Mesenchymal stem cell (in vitro differentiated cells and primary cell): ENCODE results near the gene GPR75.
"Not testable (repeated sequence)": the region's sequence is repeated elsewhere in the genome, so short reads cannot be mapped to it uniquely, and the experiment has no call there.

ENCODE experiments used
- DNase-seq: peaks from one replicate; pipeline ENCODE4 v3.0.0-alpha.2; 2013
- H2AFZ ChIP-seq: one replicate; pipeline ENCODE4 v1.6.1; 2013; ENCODE audit warnings: low read depth, mild to moderate bottlenecking, control low read depth, inconsistent platforms, low read length, moderate library complexity
- H2AK5ac ChIP-seq: 2 replicates; pipeline ENCODE4 v1.6.1; 2013; ENCODE audit warnings: low read length, moderate library complexity, mild to moderate bottlenecking, inconsistent platforms; ENCODE audit not compliant: severe bottlenecking
- H2BK120ac ChIP-seq: one replicate; pipeline ENCODE4 v1.6.1; 2013; ENCODE audit warnings: low read depth, mild to moderate bottlenecking, inconsistent platforms, low read length, moderate library complexity
- H2BK12ac ChIP-seq, 2 experiments: one replicate each; pipeline ENCODE4 v1.6.1; 2013; ENCODE audit warnings: inconsistent platforms in 2 of 2, low read length in 2 of 2, mild to moderate bottlenecking in 2 of 2, moderate library complexity in 2 of 2, control low read depth in 1 of 2
- H2BK15ac ChIP-seq: one replicate; pipeline ENCODE4 v1.6.1; 2013; ENCODE audit warnings: mild to moderate bottlenecking, low read depth, inconsistent platforms; ENCODE audit not compliant: poor library complexity, severe bottlenecking
- H2BK5ac ChIP-seq: 2 replicates; pipeline ENCODE4 v1.6.1; 2013; ENCODE audit warnings: low read depth, mild to moderate bottlenecking, low read length, control low read depth, inconsistent platforms; ENCODE audit not compliant: poor library complexity, severe bottlenecking
- H3K14ac ChIP-seq, 2 experiments: one replicate each; pipeline ENCODE4 v1.6.1; 2013; ENCODE audit warnings: inconsistent platforms in 2 of 2, low read length in 2 of 2, control low read depth in 1 of 2, mild to moderate bottlenecking in 1 of 2, moderate library complexity in 1 of 2
- H3K18ac ChIP-seq, 2 experiments: one replicate each; pipeline ENCODE4 v1.6.1; 2013; ENCODE audit warnings: inconsistent platforms in 2 of 2, low read length in 2 of 2, control low read depth in 1 of 2, low read depth in 1 of 2, mild to moderate bottlenecking in 1 of 2
- H3K23ac ChIP-seq, 2 experiments: one replicate each; pipeline ENCODE4 v1.6.1; 2013; ENCODE audit warnings: inconsistent platforms in 2 of 2, low read length in 2 of 2, mild to moderate bottlenecking in 2 of 2, moderate library complexity in 2 of 2, control low read depth in 1 of 2
- H3K27ac ChIP-seq: 2 replicates; pipeline ENCODE4 v1.5.1; 2013; ENCODE audit warnings: mild to moderate bottlenecking, moderate library complexity, low read length, control low read depth, inconsistent platforms; ENCODE audit not compliant: poor library complexity, severe bottlenecking
- H3K27me3 ChIP-seq, 2 experiments: 2 replicates each; pipeline versions ENCODE4 v1.6.1 to v1.7.0; 2013; ENCODE audit warnings: low read length in 2 of 2, mild to moderate bottlenecking in 2 of 2, moderate library complexity in 2 of 2, control low read depth in 1 of 2, inconsistent platforms in 1 of 2; ENCODE audit not compliant: control insufficient read depth in 1 of 2, insufficient read depth in 1 of 2
- H3K36me3 ChIP-seq, 2 experiments: 2 replicates each; pipeline versions ENCODE4 v1.6.1 to v1.7.0; 2013; ENCODE audit warnings: low read length in 2 of 2, control low read depth in 1 of 2, inconsistent platforms in 1 of 2, low read depth in 1 of 2, mild to moderate bottlenecking in 1 of 2; ENCODE audit not compliant: insufficient read depth in 2 of 2, control insufficient read depth in 1 of 2
- H3K4ac ChIP-seq, 2 experiments: one replicate each; pipeline ENCODE4 v1.6.1; 2013; ENCODE audit warnings: inconsistent platforms in 2 of 2, low read length in 2 of 2, mild to moderate bottlenecking in 2 of 2, moderate library complexity in 2 of 2, control low read depth in 1 of 2, low read depth in 1 of 2
- H3K4me1 ChIP-seq: 2 replicates; pipeline ENCODE4 v1.6.1; 2013; ENCODE audit warnings: low read depth, low read length, control low read depth; ENCODE audit not compliant: control insufficient read depth, insufficient read depth
- H3K4me2 ChIP-seq: 2 replicates; pipeline ENCODE4 v1.6.1; 2013; ENCODE audit warnings: low read length, mild to moderate bottlenecking, inconsistent platforms; ENCODE audit not compliant: poor library complexity, severe bottlenecking
- H3K4me3 ChIP-seq, 2 experiments: 2 replicates each; pipeline versions ENCODE4 v1.5.1 to v1.7.0; 2013; ENCODE audit warnings: low read length in 2 of 2, mild to moderate bottlenecking in 2 of 2, control low read depth in 1 of 2, low read depth in 1 of 2; ENCODE audit not compliant: insufficient read depth in 1 of 2
- H3K79me1 ChIP-seq: replicated peaks from 2 replicates; pipeline ENCODE4 v1.6.1; 2013; ENCODE audit warnings: mild to moderate bottlenecking, control low read depth, low read length, inconsistent platforms; ENCODE audit not compliant: poor library complexity, severe bottlenecking
- H3K9ac ChIP-seq: 2 replicates; pipeline ENCODE4 v1.7.0; 2013; ENCODE audit warnings: mild to moderate bottlenecking, low read length, moderate library complexity
- H3K9me3 ChIP-seq: 2 replicates; pipeline ENCODE4 v1.7.0; 2013; ENCODE audit warnings: mild to moderate bottlenecking, low read length; ENCODE audit not compliant: control insufficient read depth
- H4K8ac ChIP-seq: one replicate; pipeline ENCODE4 v1.6.1; 2013; ENCODE audit warnings: inconsistent platforms, mild to moderate bottlenecking, low read length, moderate library complexity
- H4K91ac ChIP-seq: one replicate; pipeline ENCODE4 v1.6.1; 2013; ENCODE audit warnings: mild to moderate bottlenecking, low read length, inconsistent platforms
- WGBS: methylation state at CpG from one replicate; pipeline ENCODE4 v1.1.7; 2013; ENCODE audit warnings: mixed read lengths; 5-methylcytosine and 5-hydroxymethylcytosine counted together

The GPR75 gene

DNA sequence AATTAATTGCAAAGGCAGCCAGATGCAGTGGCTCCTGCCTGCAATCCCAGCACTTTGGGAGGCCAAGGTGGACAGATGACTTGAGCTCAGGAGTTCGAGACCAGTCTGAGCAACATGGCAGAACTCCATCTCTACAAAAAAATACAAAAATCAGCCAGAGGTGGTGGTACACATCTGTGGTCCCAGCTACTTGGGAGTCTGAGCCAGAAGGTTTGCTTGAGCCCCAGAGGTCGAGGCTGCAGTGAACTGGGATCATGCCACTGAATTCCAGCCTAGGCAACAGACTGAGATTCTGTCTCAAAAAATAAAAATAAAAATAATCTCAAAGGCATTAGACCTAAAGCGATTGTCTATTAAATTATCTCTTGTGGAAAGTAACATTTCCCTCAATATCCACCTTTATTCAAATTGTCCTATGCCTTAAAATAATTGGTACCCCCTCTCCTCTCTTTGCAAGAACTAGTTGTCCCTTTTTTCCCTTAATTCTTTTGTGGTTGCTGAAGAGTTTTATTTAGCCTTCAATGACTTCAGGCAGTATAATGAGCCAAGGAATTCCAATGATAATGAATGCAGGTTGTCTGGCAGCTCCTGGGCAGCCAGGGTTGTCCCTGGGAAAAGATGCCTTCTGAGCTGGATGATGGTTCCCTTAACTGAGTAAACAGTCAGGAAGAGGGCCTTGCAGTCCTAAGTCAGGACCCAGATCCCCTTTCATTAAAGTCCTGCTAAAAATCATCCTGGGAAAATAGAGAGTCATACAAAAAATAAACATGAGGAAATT is 32.2 kb downstream of the GPR75 start:
- no peak overlapping the region for H2AFZ ChIP-seq
- no peak overlapping the region for H3K9ac ChIP-seq
- peaks cover 0 to 10% of the 10 kb centered on the region in 2 experiments for H3K36me3 ChIP-seq
- H3K18ac ChIP-seq: no peak overlapping the region
- no peak overlapping the region for H3K4ac ChIP-seq
- H2BK120ac ChIP-seq: no peak overlapping the region
- no peak overlapping the region for H4K8ac ChIP-seq
- H4K91ac ChIP-seq: no peak overlapping the region
- no peak overlapping the region for H2BK5ac ChIP-seq
- 99% methylated on average over 3 of the region's 3 CpGs for WGBS
- H3K4me3 ChIP-seq: no peak overlapping the region
- H3K23ac ChIP-seq: no peak overlapping the region
- no peak overlapping the region for H3K27ac ChIP-seq
- H2BK15ac ChIP-seq: no peak overlapping the region
- no peak overlapping the region for H3K4me2 ChIP-seq
- H2BK12ac ChIP-seq: no peak overlapping the region
- no peaks in the 10 kb centered on the region for H3K27me3 ChIP-seq
- no peak overlapping the region for H2AK5ac ChIP-seq
- DNase-seq: no peak
- peaks cover 3% of the 10 kb centered on the region for H3K9me3 ChIP-seq
- no peaks in the 10 kb centered on the region for H3K79me1 ChIP-seq
- no peak overlapping the region for H3K14ac ChIP-seq
- H3K4me1 ChIP-seq: no peaks in the 10 kb centered on the region

DNA sequence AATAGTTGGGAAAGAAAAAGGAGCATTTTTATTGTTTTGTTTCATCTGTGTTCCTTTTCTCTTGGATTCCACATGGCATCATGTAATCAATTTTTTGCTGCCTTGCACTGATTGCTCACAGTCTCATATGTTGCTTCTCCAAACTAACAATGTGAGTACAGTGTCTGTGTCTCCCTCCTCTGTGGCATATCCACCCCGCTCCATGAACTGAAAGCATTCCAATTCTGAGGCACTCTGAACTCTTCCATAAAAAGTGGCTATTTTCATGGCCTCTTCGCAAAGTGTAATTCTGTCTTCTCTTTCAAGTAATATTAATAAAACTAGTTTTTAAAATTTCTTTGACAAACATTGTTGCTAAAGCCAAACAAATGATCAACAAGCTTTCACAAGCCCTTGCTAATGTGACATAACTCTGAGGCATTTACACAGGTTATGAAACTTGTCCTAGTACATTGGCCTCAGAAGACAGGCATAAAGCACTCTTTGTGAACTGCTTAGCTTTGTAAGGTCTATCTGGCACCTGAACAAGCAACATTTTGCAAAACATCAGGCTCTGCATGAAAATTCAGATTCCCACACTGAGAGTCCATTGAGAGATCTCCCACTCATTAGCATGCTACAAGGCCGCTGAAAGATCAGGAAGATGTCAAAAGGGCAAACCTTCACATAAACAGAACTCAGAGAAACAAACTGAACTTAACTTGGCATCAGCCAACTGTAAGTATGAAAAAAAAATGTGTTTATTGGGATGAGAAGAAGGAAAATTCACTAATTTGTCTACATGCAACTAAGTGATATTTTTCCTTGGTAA is 33.0 kb downstream of the GPR75 start:
- Histone ChIP-seq H3K9ac (no peak overlapping the region), H3K27ac (no peak overlapping the region), H2BK120ac (no peak overlapping the region), H3K27me3 (no peaks in the 10 kb centered on the region), H3K9me3 (peaks cover 3% of the 10 kb centered on the region), H3K79me1 (no peaks in the 10 kb centered on the region), H3K14ac (no peak overlapping the region), H2BK5ac (no peak overlapping the region), H4K8ac (no peak overlapping the region), H2AK5ac (no peak overlapping the region), H3K36me3 (peaks cover 1 to 12% of the 10 kb centered on the region in 2 experiments), H3K4me1 (no peaks in the 10 kb centered on the region), H3K4ac (no peak overlapping the region), H2AFZ (no peak overlapping the region), H3K4me2 (no peak overlapping the region), H3K4me3 (no peak overlapping the region), H2BK12ac (no peak overlapping the region), H2BK15ac (no peak overlapping the region), H3K23ac (no peak overlapping the region), H3K18ac (peak overlapping the region in 1 of 2 experiments; percentile 58), H4K91ac (no peak overlapping the region)
- no CpG with 5 or more reads among the region's 3 CpGs for WGBS
- DNase-seq: peak; percentile 63

DNA sequence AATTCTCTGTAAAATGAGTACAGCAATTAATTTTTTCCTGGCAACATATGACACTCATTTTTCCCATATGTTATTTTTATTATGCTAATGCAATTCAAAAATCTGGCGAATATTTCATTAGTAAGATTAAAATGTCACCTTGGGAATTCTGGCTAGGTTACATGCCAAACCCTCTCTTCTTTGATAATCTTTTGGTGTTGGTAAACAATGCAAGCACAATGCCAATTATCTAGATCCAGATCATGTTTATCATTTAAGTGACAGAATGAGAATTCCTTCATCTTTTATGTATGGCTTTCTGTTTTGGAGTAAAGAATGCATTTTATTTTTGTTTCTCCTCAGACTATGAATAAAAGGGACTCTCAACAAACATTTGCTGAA is 33.7 kb downstream of the GPR75 start:
- Histone ChIP-seq H3K9ac (no peak overlapping the region), H3K23ac (no peak overlapping the region), H3K4me2 (no peak overlapping the region), H3K27me3 (no peaks in the 10 kb centered on the region), H3K36me3 (peaks cover 3 to 12% of the 10 kb centered on the region in 2 experiments), H3K4me1 (no peaks in the 10 kb centered on the region), H4K91ac (no peak overlapping the region), H3K14ac (no peak overlapping the region), H3K4me3 (no peak overlapping the region), H3K18ac (no peak overlapping the region), H2AK5ac (no peak overlapping the region), H3K79me1 (no peaks in the 10 kb centered on the region), H4K8ac (no peak overlapping the region), H3K27ac (no peak overlapping the region), H2AFZ (no peak overlapping the region), H2BK15ac (no peak overlapping the region), H3K4ac (no peak overlapping the region), H2BK120ac (no peak overlapping the region), H3K9me3 (peaks cover 3% of the 10 kb centered on the region), H2BK12ac (no peak overlapping the region), H2BK5ac (no peak overlapping the region)
- no peak for DNase-seq
- 100% methylated on average over 1 of the region's 1 CpG for WGBS

DNA sequence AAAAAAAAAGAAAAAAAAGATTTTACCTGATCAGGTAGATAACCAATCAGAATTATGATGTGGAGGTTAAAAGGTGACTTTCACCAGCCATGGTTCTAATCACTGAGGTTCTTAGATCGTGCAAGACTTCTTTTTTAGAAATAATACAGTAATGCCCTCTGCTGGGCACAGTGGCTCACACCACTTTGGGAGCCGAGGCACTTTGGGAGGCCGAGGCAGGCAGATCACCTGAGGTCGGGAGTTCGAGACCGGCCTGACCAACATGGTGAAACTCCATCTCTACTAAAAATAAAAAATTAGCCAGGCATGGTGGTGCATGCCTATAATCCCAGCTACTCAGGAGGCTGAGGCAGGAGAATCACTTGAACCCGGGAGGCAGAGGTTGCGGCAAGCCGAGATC is 36.1 kb downstream of the GPR75 start:
- H4K91ac ChIP-seq, H3K18ac ChIP-seq, H3K79me1 ChIP-seq, H2AFZ ChIP-seq, H3K4me1 ChIP-seq, H3K4me3 ChIP-seq, H3K4ac ChIP-seq, H3K9ac ChIP-seq, H3K4me2 ChIP-seq, H3K27me3 ChIP-seq, DNase-seq, H4K8ac ChIP-seq, H2BK120ac ChIP-seq, H2BK15ac ChIP-seq, H3K23ac ChIP-seq, H3K27ac ChIP-seq, H3K14ac ChIP-seq, H3K9me3 ChIP-seq, H2BK12ac ChIP-seq, H2AK5ac ChIP-seq, H2BK5ac ChIP-seq: not testable (repeated sequence)
- WGBS: 94% methylated on average over 7 of the region's 9 CpGs
- H3K36me3 ChIP-seq: peaks cover 12 to 31% of the 10 kb centered on the region in 2 experiments
